Loucy (cell line): ENCODE results near the gene BZW2.

Experiments
- H2AFZ ChIP-seq: fragments of 200-600 bp; sonication (generic); 2 replicates; pipeline ENCODE4 v1.6.0; 2016; ENCODE audit warnings: antibody characterized with exemption, mild to moderate bottlenecking, low read length, moderate library complexity
- H3F3A ChIP-seq: fragments of 200-600 bp; 2 replicates; pipeline ENCODE4 v1.6.0; 2016; ENCODE audit warnings: antibody characterized with exemption, low read depth, mild to moderate bottlenecking
- H3K27me3 ChIP-seq: fragments of 200-600 bp; sonication (generic); 2 replicates; pipeline ENCODE4 v1.6.1; 2014; ENCODE audit warnings: low read length, mild to moderate bottlenecking; ENCODE audit not compliant: insufficient read depth, poor library complexity, severe bottlenecking
- H3K36me3 ChIP-seq: fragments of 200-600 bp; sonication (generic); 2 replicates; pipeline ENCODE4 v1.6.1; 2016; ENCODE audit warnings: low read length; ENCODE audit not compliant: insufficient read depth
- H3K4me1 ChIP-seq: fragments of 200-600 bp; sonication (generic); 2 replicates; pipeline ENCODE4 v1.5.1; 2014; ENCODE audit warnings: low read length, mild to moderate bottlenecking; ENCODE audit not compliant: insufficient read depth, poor library complexity, severe bottlenecking
- H3K4me2 ChIP-seq: fragments of 200-600 bp; sonication (generic); 2 replicates; pipeline ENCODE4 v1.6.0; 2014; ENCODE audit warnings: antibody characterized with exemption, low read length, low read depth, mild to moderate bottlenecking; ENCODE audit not compliant: poor library complexity, severe bottlenecking
- H3K4me3 ChIP-seq: fragments of 200-600 bp; sonication (generic); 2 replicates; pipeline ENCODE4 v1.5.1; 2014; ENCODE audit warnings: low read length, mild to moderate bottlenecking, mixed read lengths; ENCODE audit not compliant: poor library complexity, severe bottlenecking
- H3K79me2 ChIP-seq: fragments of 200-600 bp; sonication (generic); 2 replicates; pipeline ENCODE4 v1.6.1; 2014; ENCODE audit warnings: low read length; ENCODE audit not compliant: insufficient read depth
- H3K9ac ChIP-seq: fragments of 200-600 bp; sonication (generic); 2 replicates; pipeline ENCODE4 v1.6.0; 2014; ENCODE audit warnings: mild to moderate bottlenecking, low read depth, low read length, moderate library complexity; ENCODE audit not compliant: poor library complexity, severe bottlenecking
- H3K9me2 ChIP-seq: fragments of 200-600 bp; sonication (generic); replicated peaks from 2 replicates; pipeline ENCODE4 v1.6.1; 2016; ENCODE audit warnings: low read depth, low read length, mixed read lengths
- H3K9me3 ChIP-seq: fragments of 200-600 bp; sonication (generic); 2 replicates; pipeline ENCODE4 v1.6.1; 2014; ENCODE audit warnings: mild to moderate bottlenecking, antibody characterized with exemption, low read length, low read depth; ENCODE audit not compliant: insufficient read depth
- H4K20me1 ChIP-seq: fragments of 200-600 bp; sonication (generic); 2 replicates; pipeline ENCODE4 v1.6.0; 2014; ENCODE audit warnings: antibody characterized with exemption, low read length, mild to moderate bottlenecking; ENCODE audit not compliant: insufficient read depth, poor library complexity, severe bottlenecking
- EZH2phosphoT487 ChIP-seq: fragments of 200-600 bp; IDR thresholded peaks from 2 replicates; pipeline ENCODE4 v1.6.1; 2018; ENCODE audit warnings: antibody characterized with exemption, mild to moderate bottlenecking, moderate library complexity, borderline replicate concordance
- TF ChIP-seq, protein P1 (sequence below): fragments of 200-600 bp; sonication (generic); conservative IDR thresholded peaks from 2 replicates; pipeline ENCODE4 v1.5.1; 2014; ENCODE audit warnings: mild to moderate bottlenecking, antibody characterized with exemption, low read length

BZW2 gene

DNA sequence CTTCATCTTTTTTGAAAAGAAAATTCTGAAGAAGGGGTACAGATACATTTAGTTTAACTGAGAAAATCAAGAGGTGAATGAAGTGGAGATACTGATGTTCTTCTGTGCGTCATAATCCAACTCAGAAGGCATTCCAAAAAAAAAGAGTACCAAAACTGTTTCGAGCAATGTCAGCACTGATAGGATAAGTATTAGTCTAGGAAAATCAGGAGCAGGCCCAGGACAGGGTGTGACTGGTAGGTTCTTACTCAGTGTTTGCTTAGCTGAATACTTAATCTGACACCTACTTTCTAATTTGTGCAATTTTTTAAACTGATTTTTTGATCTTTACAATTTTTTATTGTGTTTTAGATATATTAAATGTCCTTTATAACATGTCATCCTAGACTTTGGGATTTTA, 4.3 kb downstream of the BZW2 start:
- TF ChIP-seq EZH2phosphoT487: no peak
- Histone ChIP-seq H3F3A (no peaks in the 10 kb centered on the region), H3K36me3 (no peaks in the 10 kb centered on the region), H3K4me3 (peak overlapping the region; percentile 84), H3K9me2 (no peaks in the 10 kb centered on the region), H3K4me2 (peak overlapping the region; percentile 82), H3K9me3 (no peaks in the 10 kb centered on the region), H3K27me3 (no peaks in the 10 kb centered on the region), H3K9ac (peak overlapping the region; percentile 25), H4K20me1 (peaks cover 77% of the 10 kb centered on the region), H3K4me1 (peaks cover 69% of the 10 kb centered on the region), H2AFZ (no peak overlapping the region), H3K79me2 (peaks cover 86% of the 10 kb centered on the region)

DNA sequence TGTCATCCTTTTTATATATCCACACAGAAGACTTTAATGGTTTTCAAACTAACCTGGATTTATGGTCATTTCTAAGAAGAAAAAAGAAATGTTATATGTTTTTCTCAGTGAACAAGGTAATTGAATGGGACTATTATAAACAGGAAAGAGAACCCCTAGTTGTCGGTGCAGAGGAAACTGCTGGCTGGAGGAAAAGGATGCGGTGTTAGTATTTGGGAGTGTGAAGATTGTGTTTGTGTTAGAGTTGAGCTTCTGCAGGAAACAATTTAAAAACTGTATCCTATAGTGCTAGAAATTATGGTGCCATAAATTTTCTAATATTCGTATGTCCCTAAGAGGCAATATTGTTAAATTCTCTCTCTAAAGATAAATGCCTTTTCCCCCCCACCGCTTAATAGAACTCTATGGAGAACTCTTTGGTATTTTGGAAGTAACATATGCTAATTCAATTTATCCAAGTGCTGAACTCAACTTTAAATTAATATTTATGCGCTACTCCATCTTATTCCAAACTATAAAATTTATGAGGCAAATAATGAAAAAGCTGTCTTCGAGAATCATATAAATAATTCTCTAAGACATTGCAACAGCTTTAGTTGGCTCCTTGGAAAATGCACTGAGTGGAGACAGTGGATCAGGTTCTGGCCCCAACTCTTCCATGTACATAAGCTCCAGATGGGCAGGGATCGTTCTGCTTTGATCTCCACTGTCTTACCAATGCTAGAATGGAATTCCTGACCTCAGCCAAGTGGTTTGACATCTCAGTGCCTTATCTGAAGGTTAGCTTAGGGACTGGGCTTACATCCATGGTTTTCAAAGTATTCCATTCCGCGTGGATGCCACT, 5.6 kb downstream of the BZW2 start:
- Histone ChIP-seq H3F3A (no peaks in the 10 kb centered on the region), H3K9me2 (no peaks in the 10 kb centered on the region), H3K9ac (no peak overlapping the region), H3K27me3 (no peaks in the 10 kb centered on the region), H3K4me2 (peak overlapping the region; percentile 82), H2AFZ (no peak overlapping the region), H4K20me1 (peaks cover 87% of the 10 kb centered on the region), H3K4me1 (peaks cover 80% of the 10 kb centered on the region), H3K9me3 (no peaks in the 10 kb centered on the region), H3K4me3 (peak overlapping the region; percentile 84), H3K79me2 (peaks cover 97% of the 10 kb centered on the region), H3K36me3 (no peaks in the 10 kb centered on the region)
- TF ChIP-seq, protein P1, sequence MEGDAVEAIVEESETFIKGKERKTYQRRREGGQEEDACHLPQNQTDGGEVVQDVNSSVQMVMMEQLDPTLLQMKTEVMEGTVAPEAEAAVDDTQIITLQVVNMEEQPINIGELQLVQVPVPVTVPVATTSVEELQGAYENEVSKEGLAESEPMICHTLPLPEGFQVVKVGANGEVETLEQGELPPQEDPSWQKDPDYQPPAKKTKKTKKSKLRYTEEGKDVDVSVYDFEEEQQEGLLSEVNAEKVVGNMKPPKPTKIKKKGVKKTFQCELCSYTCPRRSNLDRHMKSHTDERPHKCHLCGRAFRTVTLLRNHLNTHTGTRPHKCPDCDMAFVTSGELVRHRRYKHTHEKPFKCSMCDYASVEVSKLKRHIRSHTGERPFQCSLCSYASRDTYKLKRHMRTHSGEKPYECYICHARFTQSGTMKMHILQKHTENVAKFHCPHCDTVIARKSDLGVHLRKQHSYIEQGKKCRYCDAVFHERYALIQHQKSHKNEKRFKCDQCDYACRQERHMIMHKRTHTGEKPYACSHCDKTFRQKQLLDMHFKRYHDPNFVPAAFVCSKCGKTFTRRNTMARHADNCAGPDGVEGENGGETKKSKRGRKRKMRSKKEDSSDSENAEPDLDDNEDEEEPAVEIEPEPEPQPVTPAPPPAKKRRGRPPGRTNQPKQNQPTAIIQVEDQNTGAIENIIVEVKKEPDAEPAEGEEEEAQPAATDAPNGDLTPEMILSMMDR: no peak
- TF ChIP-seq EZH2phosphoT487: no peak

DNA sequence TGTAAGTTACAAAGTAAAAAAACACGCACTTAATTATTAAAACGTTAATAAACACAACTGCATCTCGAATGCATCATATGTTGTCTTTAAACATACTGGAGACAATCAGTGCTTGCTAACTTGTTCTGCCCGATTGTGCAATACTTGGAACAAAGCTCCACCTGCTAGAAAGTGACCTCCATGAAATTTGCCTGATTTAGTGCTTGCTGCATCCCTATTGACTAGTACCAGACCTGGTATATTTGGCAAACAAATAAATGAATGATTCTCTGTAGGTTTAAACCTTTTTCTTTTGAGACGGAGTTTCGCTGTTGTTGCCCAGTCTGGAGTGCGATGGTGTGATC, 6.2 kb downstream of the BZW2 start:
- Histone ChIP-seq H2AFZ (no peak overlapping the region), H3K36me3 (no peaks in the 10 kb centered on the region), H3K27me3 (no peaks in the 10 kb centered on the region), H3K79me2 (peaks cover 97% of the 10 kb centered on the region), H3K4me1 (peaks cover 80% of the 10 kb centered on the region), H3F3A (no peaks in the 10 kb centered on the region), H3K9ac (no peak overlapping the region), H3K4me2 (peak overlapping the region; percentile 82), H3K9me3 (no peaks in the 10 kb centered on the region), H3K9me2 (no peaks in the 10 kb centered on the region), H4K20me1 (peaks cover 89% of the 10 kb centered on the region), H3K4me3 (peak overlapping the region; percentile 84)
- TF ChIP-seq, protein P1: no peak
- no peak for TF ChIP-seq EZH2phosphoT487

DNA sequence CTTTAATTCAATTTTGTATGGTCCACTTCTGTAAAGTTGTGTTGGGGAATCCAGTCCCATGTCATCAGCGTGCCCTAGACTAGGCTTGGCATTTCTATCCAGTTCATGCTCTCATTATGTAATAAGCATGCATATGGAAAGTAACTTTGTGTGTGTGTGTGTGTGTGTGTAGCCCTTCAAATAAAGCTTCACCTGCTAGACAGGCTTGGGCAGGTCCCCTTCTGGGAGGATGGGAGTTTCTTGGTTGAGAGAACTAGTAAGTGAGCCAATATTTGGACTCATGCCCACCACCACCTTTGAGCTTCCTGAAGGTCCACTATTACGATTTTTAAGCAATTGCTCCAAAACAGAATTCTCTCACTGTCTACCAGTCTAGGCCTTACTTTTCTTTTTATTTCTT, 6.9 kb downstream of the BZW2 start:
- no peak for TF ChIP-seq EZH2phosphoT487
- TF ChIP-seq, protein P1: no peak
- H3K4me1 ChIP-seq: peaks cover 80% of the 10 kb centered on the region
- H3K36me3 ChIP-seq: no peaks in the 10 kb centered on the region
- peak overlapping the region; percentile 82 for H3K4me2 ChIP-seq
- H3K9ac ChIP-seq: no peak overlapping the region
- peak overlapping the region; percentile 19 for H3K4me3 ChIP-seq
- H3F3A ChIP-seq: no peaks in the 10 kb centered on the region
- H2AFZ ChIP-seq: no peak overlapping the region
- peaks cover 89% of the 10 kb centered on the region for H4K20me1 ChIP-seq
- H3K9me2 ChIP-seq: no peaks in the 10 kb centered on the region
- peaks cover 97% of the 10 kb centered on the region for H3K79me2 ChIP-seq
- H3K27me3 ChIP-seq: no peaks in the 10 kb centered on the region
- H3K9me3 ChIP-seq: no peaks in the 10 kb centered on the region
